PC-9 (cell line): ENCODE results near the gene OSGIN1. TPM values are rescaled to one million over a fixed set of nuclear protein-coding genes. Genes with fewer than 3 reads are reported as not detected.
"Not testable (repeated sequence)": the region's sequence is repeated elsewhere in the genome, so short reads cannot be mapped to it uniquely, and the experiment has no call there.

Source experiments
- BruUV-seq: library from RNA; stranded (reverse); fragments of 400-500 nt; replicated peaks from 2 replicates; lab custom pipeline; 2021; lab: Mats Ljungman, UMichigan
- CTCF ChIA-PET: fragments of 300-600 bp; sonication (Branson Sonifier 250); formaldehyde crosslinking; loops from one replicate; lab custom pipeline; 2022; ENCODE audit warnings: antibody characterized with exemption; lab: Charles Lee
- POLR2A ChIA-PET: fragments of 300-600 bp; sonication (Branson Sonifier 250); formaldehyde crosslinking; loops from one replicate; lab custom pipeline; 2022; ENCODE audit warnings: antibody characterized with exemption; ENCODE audit not compliant: unreplicated experiment; lab: Charles Lee
- DNase-seq, 2 experiments: peaks; one replicate each; pipeline versions ENCODE4 v3.0.0 to v3.0.0-alpha.2; 2015 to 2022; ENCODE audit warnings: mixed read lengths in 1 of 2
- H2AFZ ChIP-seq: fragments of 200-600 bp; sonication (generic); 2 replicates; pipeline ENCODE4 v1.8.1; 2017; ENCODE audit warnings: antibody characterized with exemption
- H3F3A ChIP-seq: fragments of 200-600 bp; sonication (generic); 2 replicates; pipeline ENCODE4 v1.8.1; 2017; ENCODE audit warnings: antibody characterized with exemption, mild to moderate bottlenecking, low read depth; ENCODE audit not compliant: insufficient read depth
- H3K27ac ChIP-seq: fragments of 200-600 bp; sonication (generic); 2 replicates; pipeline ENCODE4 v1.6.1; 2016; ENCODE audit warnings: mixed run types
- H3K27me3 ChIP-seq: fragments of 200-600 bp; sonication (generic); 2 replicates; pipeline ENCODE4 v1.6.1; 2016; ENCODE audit warnings: low read depth, mixed run types; ENCODE audit not compliant: insufficient read depth
- H3K36me3 ChIP-seq: fragments of 200-600 bp; sonication (generic); 2 replicates; pipeline ENCODE4 v1.6.1; 2016; ENCODE audit warnings: low read depth, mixed run types
- H3K4me1 ChIP-seq: fragments of 200-600 bp; sonication (generic); replicated peaks from 2 replicates; pipeline ENCODE4 v1.6.1; 2016; ENCODE audit warnings: mixed run types; ENCODE audit not compliant: insufficient read depth
- H3K4me2 ChIP-seq: fragments of 200-600 bp; sonication (generic); 2 replicates; pipeline ENCODE4 v1.6.1; 2017; ENCODE audit warnings: mixed run types
- H3K4me3 ChIP-seq: fragments of 200-600 bp; sonication (generic); 2 replicates; pipeline ENCODE4 v1.6.1; 2016; ENCODE audit warnings: mixed run types
- H3K79me2 ChIP-seq: fragments of 200-600 bp; sonication (generic); 2 replicates; pipeline ENCODE4 v1.6.1; 2017; ENCODE audit warnings: low read depth, mixed run types
- H3K9me2 ChIP-seq: fragments of 200-600 bp; sonication (generic); 2 replicates; pipeline ENCODE4 v1.8.1; 2017; ENCODE audit warnings: mild to moderate bottlenecking; ENCODE audit not compliant: insufficient read depth
- H3K9me3 ChIP-seq: fragments of 200-600 bp; sonication (generic); 2 replicates; pipeline ENCODE4 v1.8.1; 2016; ENCODE audit warnings: low read depth; ENCODE audit not compliant: insufficient read depth
- H4K20me1 ChIP-seq: fragments of 200-600 bp; sonication (generic); 2 replicates; pipeline ENCODE4 v1.8.1; 2017; ENCODE audit not compliant: insufficient read depth
- CTCF ChIP-seq: fragments of 200-600 bp; sonication (generic); conservative IDR thresholded peaks from 2 replicates; pipeline ENCODE4 v1.6.1; 2017; ENCODE audit warnings: mixed run types, antibody characterized with exemption, mild to moderate bottlenecking, moderate library complexity
- EZH2 ChIP-seq: fragments of 200-600 bp; sonication (generic); IDR thresholded peaks from 2 replicates; pipeline ENCODE4 v1.8.0; 2017; ENCODE audit warnings: antibody characterized with exemption, low read depth
- intact Hi-C: fragments of 100-400 bp; cut with micrococcal nuclease; formaldehyde crosslinking; loops from one replicate; pipeline ENCODE4 v1.10.0; 2022; ENCODE audit not compliant: unreplicated experiment
- total RNA-seq: library from RNA; stranded (reverse); gene quantifications from 2 replicates; pipeline ENCODE4 v1.2.3, GENCODE V29; 2021

Gene OSGIN1
- total RNA-seq, 1 experiment from 2014 or later = 44.8 TPM

- POLR2A ChIA-PET = no interaction called here
- no TSS peak for BruUV-seq
- Histone ChIP-seq H3K4me1 (peaks cover 7% of the 10 kb centered on the region), H3K9me3 (no peaks in the 10 kb centered on the region), H3K27me3 (no peaks in the 10 kb centered on the region), H3K36me3 (no peaks in the 10 kb centered on the region), H3K4me2 (no peak overlapping the region), H4K20me1 (no peaks in the 10 kb centered on the region), H3K9me2 (no peaks in the 10 kb centered on the region), H3K79me2 (no peaks in the 10 kb centered on the region), H2AFZ (no peak overlapping the region), H3K4me3 (no peak overlapping the region), H3F3A (peaks cover 9% of the 10 kb centered on the region; the same call in 1 of the 2 replicates), H3K27ac (no peak overlapping the region)
- intact Hi-C loops = no loop called here
- CTCF ChIA-PET = no interaction called here
- DNase-seq = no peak
- TF ChIP-seq EZH2 (no peak), CTCF (no peak)
Observed at GRCh38 chr16:83947642-83948234, 5.3 kb upstream of the OSGIN1 start.

DNA sequence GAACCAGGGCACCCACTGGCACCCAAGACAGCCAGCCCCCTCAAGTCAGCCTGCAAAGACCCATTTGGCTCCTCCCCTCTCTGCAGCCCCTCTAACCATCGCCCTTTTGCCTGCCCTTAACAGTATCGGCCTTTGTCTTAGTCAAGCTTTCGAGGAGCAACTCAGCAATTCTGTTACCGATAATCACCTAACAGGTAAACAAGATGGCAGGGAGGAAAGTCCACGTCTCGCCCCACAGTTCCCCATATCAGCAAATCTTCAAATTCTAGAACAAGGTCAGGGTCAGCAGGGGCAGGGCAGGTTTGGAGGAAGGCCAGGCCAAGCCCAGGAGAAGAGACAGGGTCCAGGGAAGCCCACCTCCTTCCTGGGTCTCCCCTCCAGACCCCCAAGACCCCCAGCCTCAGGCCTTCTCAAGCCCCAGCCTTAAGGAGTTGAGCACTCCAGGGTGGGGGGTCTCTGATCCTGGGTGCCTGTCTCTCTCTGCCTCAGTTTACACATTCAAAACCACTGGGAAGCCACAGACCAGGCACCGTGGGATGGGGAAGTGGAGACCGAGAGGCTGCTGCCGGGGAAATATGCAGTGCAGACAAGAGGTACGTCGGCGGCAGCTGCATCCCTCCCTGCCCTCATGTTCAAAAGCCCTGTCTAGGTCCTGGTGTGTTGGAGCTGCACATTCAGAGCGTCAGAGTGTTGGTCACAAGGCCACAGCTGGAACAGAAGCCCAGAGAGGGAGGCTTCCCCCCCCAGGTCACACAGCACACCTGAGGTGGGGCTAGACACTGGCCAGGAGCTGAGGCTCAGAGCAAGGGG, 3.9 kb upstream of the OSGIN1 start:
- intact Hi-C loops = no loop called here
- H3K79me2 ChIP-seq = peaks cover 6% of the 10 kb centered on the region
- H3K36me3 ChIP-seq = no peaks in the 10 kb centered on the region
- TF ChIP-seq EZH2 (no peak), CTCF (no peak)
- no peaks in the 10 kb centered on the region for H3K9me2 ChIP-seq
- ChIA-PET POLR2A (no interaction called here), CTCF (interaction anchor here (0.5 kb wide), 1 partner anchor 787 kb away, joined by 3 read pairs; no protein-coding TSS in a partner anchor)
- H3K4me3 ChIP-seq = no peak overlapping the region
- no peak overlapping the region for H3K27ac ChIP-seq
- no TSS peak for BruUV-seq
- H2AFZ ChIP-seq = no peak overlapping the region
- peaks cover 9% of the 10 kb centered on the region; the same call in 1 of the 2 replicates for H3F3A ChIP-seq
- DNase-seq = no peak
- no peak overlapping the region for H3K4me2 ChIP-seq
- no peaks in the 10 kb centered on the region for H3K27me3 ChIP-seq
- peaks cover 7% of the 10 kb centered on the region for H3K4me1 ChIP-seq
- H4K20me1 ChIP-seq = peaks cover 4% of the 10 kb centered on the region; the same call in 1 of the 2 replicates
- H3K9me3 ChIP-seq = no peaks in the 10 kb centered on the region

- no peak for DNase-seq
Observed at GRCh38 chr16:83949724-83950001, 3.4 kb upstream of the OSGIN1 start.

GRCh38 chr16:83950862-83951399, 2.1 kb upstream of the OSGIN1 start:
- intact Hi-C loops = loop anchor here (5.0 to 10.0 kb wide), 4 partner anchors 126 to 666 kb away; partner anchors contain the start of genes COTL1 and MEAK7
- H3K27me3 ChIP-seq, H3K4me2 ChIP-seq, H3K4me3 ChIP-seq, CTCF ChIA-PET, BruUV-seq, H3K27ac ChIP-seq, H2AFZ ChIP-seq, H3K9me2 ChIP-seq, DNase-seq, POLR2A ChIA-PET, H3K9me3 ChIP-seq, H3K36me3 ChIP-seq: not testable (repeated sequence)
- peaks cover 22% of the 10 kb centered on the region for H3K4me1 ChIP-seq
- peaks cover 24% of the 10 kb centered on the region for H3K79me2 ChIP-seq
- H4K20me1 ChIP-seq = peaks cover 23% of the 10 kb centered on the region
- peaks cover 12% of the 10 kb centered on the region; the same call in 1 of the 2 replicates for H3F3A ChIP-seq

More at GRCh38 chr16:83949724-83950001, 3.4 kb upstream of the OSGIN1 start:
- Histone ChIP-seq H3K27ac (no peak overlapping the region), H3K4me3 (no peak overlapping the region), H3K9me2 (no peaks in the 10 kb centered on the region), H3K36me3 (no peaks in the 10 kb centered on the region), H2AFZ (no peak overlapping the region), H3F3A (peaks cover 9% of the 10 kb centered on the region; the same call in 1 of the 2 replicates), H3K4me1 (peaks cover 12% of the 10 kb centered on the region), H3K27me3 (no peaks in the 10 kb centered on the region), H3K79me2 (peaks cover 11% of the 10 kb centered on the region), H3K4me2 (no peak overlapping the region), H4K20me1 (peaks cover 10% of the 10 kb centered on the region), H3K9me3 (no peaks in the 10 kb centered on the region)
- TF ChIP-seq CTCF (no peak), EZH2 (no peak)
- POLR2A ChIA-PET = no interaction called here
- intact Hi-C loops = loop anchor here (5.0 to 10.0 kb wide), 4 partner anchors 125 to 668 kb away; partner anchors contain the start of genes COTL1 and MEAK7
- CTCF ChIA-PET = interaction anchor here (0.5 kb wide), 1 partner anchor 787 kb away, joined by 3 read pairs; no protein-coding TSS in a partner anchor
- no TSS peak for BruUV-seq
